Vagina (tissue), 2 donors: ENCODE measurements around the gene MEF2C.

ENCODE experiments used
- CTCF ChIP-seq, 3 experiments: fragments of 450-650 bp in 2 of 3; fragments of 200-600 bp in 1 of 3; sonication (generic) in 1 of 3; IDR thresholded peaks; one replicate each; pipeline ENCODE4 v1.5.1; 2017 to 2019; ENCODE audit warnings: antibody characterized with exemption in 3 of 3, mild to moderate bottlenecking in 2 of 3, moderate library complexity in 2 of 3
- POLR2A ChIP-seq, 2 donors: fragments of 450-650 bp; IDR thresholded peaks; one replicate each; pipeline ENCODE4 v1.6.1; 2017; ENCODE audit warnings: antibody characterized with exemption in 2 of 2, mild to moderate bottlenecking in 2 of 2, moderate library complexity in 2 of 2
- POLR2AphosphoS5 ChIP-seq, 2 donors: sonication (generic); formaldehyde crosslinking; IDR thresholded peaks; one replicate each; pipeline ENCODE4 v1.9.0; 2017; ENCODE audit warnings: antibody characterized with exemption in 2 of 2, mild to moderate bottlenecking in 2 of 2, low read depth in 1 of 2; ENCODE audit not compliant: insufficient read depth in 1 of 2

GRCh38 chr5:88740604-88741185, 142.3 kb downstream of the MEF2C start:
- TF ChIP-seq CTCF (IDR thresholded peaks at IDR 0.05) (no peak), POLR2AphosphoS5 (IDR thresholded peaks at IDR 0.05; ENCODE audit: insufficient read depth in 1 of 2, low read depth in 1 of 2) (no peak), POLR2A (IDR thresholded peaks at IDR 0.05) (no peak)
